Subcutaneous adipose tissue (tissue), 4 donors: Measurements from ENCODE around the gene ICAM5. TPM values are rescaled to one million over a fixed set of nuclear protein-coding genes. Genes with fewer than 3 reads are reported as not detected.

ENCODE experiments used
- CTCF ChIP-seq: fragments of 450-650 bp; IDR thresholded peaks from one replicate; pipeline ENCODE4 v1.5.1; 2016; ENCODE audit warnings: low read depth, mild to moderate bottlenecking, control low read depth, antibody characterized with exemption, moderate library complexity
- total RNA-seq, 4 donors: library from RNA; depleted of rRNA; stranded (reverse); fragments of >200 nt; gene quantifications; one replicate each; pipeline ENCODE4 v1.1.0, GENCODE V29; 2016

The ICAM5 gene
- total RNA-seq, 4 donors from 2014 or later = 0.16 to 0.68 (median 0.52) TPM

GRCh38 chr19:10285393-10285792 lies 4.4 kb upstream of the ICAM5 start:
- TF ChIP-seq CTCF = no peak

GRCh38 chr19:10286803-10287737 lies 2.7 kb upstream of the ICAM5 start, which contains the start of gene ICAM4:
ICAM4 (plus strand) TSS chr19:10286955; CDS start chr19:10287013, 58 bp downstream.
- no peak for TF ChIP-seq CTCF

- no peak for TF ChIP-seq CTCF
These were observed 1.0 kb upstream of the ICAM5 start for GRCh38 chr19:10288662-10289166.

GRCh38 chr19:10289167-10289835 lies 451 bp upstream of the ICAM5 start:
- no peak for TF ChIP-seq CTCF

- TF ChIP-seq CTCF = no peak
These were observed 664 bp downstream of the ICAM5 start for GRCh38 chr19:10290357-10290875.

- no peak for TF ChIP-seq CTCF
These were observed 1.3 kb downstream of the ICAM5 start for GRCh38 chr19:10290876-10291553.
